22Rv1 (cell line): ENCODE measurements around the gene ERC1.

Experiments
- ZFX ChIP-seq: fragments of 450-650 bp; IDR thresholded peaks from 2 replicates; pipeline ENCODE4 v1.6.1; 2017; ENCODE audit warnings: antibody characterized with exemption, borderline replicate concordance
- TF ChIP-seq, protein P1 (sequence below): fragments of 450-650 bp; IDR thresholded peaks from 2 replicates; pipeline ENCODE4 v1.5.1; 2017; ENCODE audit warnings: mild to moderate bottlenecking

DNA sequence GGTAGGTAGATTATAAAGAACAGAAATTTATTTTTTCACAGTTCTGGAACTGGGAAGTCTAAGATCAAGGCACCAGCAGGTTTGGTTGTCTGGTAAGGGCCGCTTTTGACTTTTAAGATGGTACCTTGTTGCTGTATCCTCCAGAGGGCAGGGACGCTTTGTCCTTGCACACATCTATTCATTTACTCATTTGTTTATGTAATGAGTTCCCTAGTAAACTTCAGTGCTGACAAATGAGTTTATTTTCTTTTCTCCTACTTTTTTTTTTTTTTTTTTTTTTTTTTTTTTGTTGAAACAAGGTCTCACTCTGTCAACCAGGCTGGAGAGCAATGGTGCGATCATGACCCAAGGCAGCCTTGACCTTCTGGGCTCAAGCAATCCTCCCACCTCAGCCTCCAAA is 407.6 kb downstream of the ERC1 start:
- TF ChIP-seq, protein P1, sequence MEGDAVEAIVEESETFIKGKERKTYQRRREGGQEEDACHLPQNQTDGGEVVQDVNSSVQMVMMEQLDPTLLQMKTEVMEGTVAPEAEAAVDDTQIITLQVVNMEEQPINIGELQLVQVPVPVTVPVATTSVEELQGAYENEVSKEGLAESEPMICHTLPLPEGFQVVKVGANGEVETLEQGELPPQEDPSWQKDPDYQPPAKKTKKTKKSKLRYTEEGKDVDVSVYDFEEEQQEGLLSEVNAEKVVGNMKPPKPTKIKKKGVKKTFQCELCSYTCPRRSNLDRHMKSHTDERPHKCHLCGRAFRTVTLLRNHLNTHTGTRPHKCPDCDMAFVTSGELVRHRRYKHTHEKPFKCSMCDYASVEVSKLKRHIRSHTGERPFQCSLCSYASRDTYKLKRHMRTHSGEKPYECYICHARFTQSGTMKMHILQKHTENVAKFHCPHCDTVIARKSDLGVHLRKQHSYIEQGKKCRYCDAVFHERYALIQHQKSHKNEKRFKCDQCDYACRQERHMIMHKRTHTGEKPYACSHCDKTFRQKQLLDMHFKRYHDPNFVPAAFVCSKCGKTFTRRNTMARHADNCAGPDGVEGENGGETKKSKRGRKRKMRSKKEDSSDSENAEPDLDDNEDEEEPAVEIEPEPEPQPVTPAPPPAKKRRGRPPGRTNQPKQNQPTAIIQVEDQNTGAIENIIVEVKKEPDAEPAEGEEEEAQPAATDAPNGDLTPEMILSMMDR, result 0 out of 2 replicates have a peak, but pooled peaks have one; percentile 15
- TF ChIP-seq ZFX, result no peak
